Omental fat pad (tissue), 4 donors: ENCODE results near the gene SLC52A3. TPM values are rescaled to one million over a fixed set of nuclear protein-coding genes. Genes with fewer than 3 reads are reported as not detected.

Experiments
- ATAC-seq: fragments of 150-250 bp; one replicate; pipeline ENCODE4 v1.9.1; 2016; ENCODE audit warnings: mild to moderate bottlenecking, moderate library complexity; ENCODE audit not compliant: low FRiP score
- DNase-seq: peaks from one replicate; pipeline ENCODE4 v3.0.0-alpha.2; 2019; ENCODE audit warnings: low spot score
- total RNA-seq, 4 donors: library from RNA; depleted of rRNA; stranded (reverse); fragments of >200 nt; gene quantifications; one replicate each; pipeline ENCODE4 v1.1.0, GENCODE V29; 2016
- TF ChIP-seq, protein P1 (sequence below), 3 donors: fragments of 450-650 bp; IDR thresholded peaks; one replicate each; pipeline ENCODE4 v1.5.1; 2016 to 2017; ENCODE audit warnings: antibody characterized with exemption in 3 of 3, mild to moderate bottlenecking in 3 of 3, moderate library complexity in 2 of 3

The SLC52A3 gene
- total RNA-seq, 4 donors from 2014 or later = 0.84 to 3.3 (median 1.8) TPM

DNA sequence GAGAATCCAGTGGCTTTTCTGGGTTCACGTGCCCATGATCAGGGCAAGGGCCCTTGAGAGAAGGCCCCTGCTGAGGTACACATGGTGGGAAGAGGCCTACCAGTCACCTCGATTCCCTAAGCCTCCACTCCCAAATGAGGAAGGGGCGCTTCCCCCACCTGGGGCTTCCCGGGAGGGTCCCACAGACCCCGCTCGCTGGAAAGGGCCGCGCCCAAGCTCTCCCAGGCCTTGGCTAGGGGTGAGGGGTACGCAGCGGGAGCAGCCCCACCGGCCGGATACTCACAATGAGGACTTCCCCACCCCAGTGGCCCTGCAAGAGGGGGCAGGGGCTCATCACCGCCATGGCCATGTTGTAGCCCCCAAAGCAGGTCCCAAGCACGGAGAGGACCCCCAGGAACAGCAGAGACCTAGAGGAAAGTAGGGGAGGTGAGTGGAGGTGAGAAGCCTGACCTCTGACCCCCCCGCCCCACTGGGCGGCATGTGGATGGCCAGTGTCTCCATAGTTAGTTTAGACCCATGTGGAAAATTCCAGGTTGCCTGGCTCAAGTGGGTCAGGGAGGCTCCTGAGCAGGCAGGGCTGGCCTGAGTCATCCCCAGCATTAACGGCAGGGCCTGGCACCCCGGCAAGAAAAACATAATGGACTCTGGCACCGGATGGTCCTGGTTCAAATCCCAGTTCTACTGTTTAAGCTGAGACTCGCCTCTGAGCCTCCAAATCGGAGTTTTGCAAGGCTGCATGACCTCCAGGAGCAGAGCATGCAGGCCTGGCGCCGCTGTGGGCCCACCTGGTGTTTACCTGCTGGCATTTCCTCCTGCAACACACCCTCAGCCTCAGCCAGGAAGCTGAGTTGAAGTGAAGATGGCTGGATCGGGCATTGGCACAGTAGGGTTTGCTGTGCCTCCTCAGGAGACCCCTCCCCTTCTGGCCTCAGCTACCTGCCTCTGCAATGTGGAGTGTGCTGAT, 6.6 kb downstream of the SLC52A3 start:
- ATAC-seq (no peak), DNase-seq (no peak)
- TF ChIP-seq, protein P1, sequence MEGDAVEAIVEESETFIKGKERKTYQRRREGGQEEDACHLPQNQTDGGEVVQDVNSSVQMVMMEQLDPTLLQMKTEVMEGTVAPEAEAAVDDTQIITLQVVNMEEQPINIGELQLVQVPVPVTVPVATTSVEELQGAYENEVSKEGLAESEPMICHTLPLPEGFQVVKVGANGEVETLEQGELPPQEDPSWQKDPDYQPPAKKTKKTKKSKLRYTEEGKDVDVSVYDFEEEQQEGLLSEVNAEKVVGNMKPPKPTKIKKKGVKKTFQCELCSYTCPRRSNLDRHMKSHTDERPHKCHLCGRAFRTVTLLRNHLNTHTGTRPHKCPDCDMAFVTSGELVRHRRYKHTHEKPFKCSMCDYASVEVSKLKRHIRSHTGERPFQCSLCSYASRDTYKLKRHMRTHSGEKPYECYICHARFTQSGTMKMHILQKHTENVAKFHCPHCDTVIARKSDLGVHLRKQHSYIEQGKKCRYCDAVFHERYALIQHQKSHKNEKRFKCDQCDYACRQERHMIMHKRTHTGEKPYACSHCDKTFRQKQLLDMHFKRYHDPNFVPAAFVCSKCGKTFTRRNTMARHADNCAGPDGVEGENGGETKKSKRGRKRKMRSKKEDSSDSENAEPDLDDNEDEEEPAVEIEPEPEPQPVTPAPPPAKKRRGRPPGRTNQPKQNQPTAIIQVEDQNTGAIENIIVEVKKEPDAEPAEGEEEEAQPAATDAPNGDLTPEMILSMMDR (IDR thresholded peaks at IDR 0.05) = no peak

DNA sequence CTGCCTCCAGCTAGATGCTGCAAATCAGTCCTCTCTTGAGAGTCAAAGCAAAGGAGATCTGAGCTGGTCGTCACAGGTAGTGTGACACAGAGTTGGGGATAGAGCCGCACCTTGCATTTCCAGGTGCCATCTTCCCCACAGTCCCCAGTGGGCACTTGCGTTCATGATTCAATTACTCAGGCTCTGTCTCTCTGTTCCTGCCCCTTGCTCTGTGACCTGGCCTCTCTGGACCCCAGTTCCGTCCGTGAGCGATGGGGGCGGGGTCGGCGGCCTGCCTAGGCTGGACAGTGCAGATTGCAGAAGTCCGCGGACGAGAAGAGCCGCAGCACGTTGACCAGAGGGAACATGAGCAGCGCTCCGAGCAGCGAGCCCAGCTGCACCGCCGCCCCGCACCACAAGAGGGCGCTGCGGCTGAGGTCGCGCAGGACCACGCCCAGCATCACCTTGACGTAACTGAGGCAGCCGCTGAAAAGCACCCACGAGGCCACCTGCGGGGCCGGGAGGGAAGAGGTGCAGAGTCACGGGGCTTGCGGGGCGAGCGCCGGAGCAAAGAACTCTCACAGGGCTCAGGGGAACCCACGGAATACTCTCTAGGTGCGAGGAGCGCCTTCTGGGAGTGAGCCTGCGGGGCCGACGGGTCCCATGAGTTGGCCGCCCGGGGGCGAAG, 7.4 kb downstream of the SLC52A3 start:
- TF ChIP-seq, protein P1 (IDR thresholded peaks at IDR 0.05) = no peak
- ATAC-seq = no peak
- no peak for DNase-seq

DNA sequence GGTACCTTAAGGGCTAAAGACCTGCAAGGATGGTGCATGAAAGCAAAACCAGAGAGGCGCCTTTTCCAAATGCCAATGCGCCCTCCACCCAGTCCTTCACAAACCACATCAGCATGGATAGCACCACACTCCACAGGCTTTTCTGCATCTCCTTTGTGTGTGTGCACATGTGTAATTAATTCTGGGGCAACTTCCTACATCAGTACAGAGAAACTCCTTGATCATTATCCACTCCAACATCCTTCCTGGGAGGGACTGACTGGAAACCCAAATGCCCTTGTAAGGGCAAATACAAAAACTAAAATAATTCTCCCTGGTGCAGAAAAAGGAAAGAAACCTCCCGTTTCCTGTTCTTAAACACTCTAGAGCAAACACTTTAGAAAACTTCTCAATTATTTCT, 10.8 kb downstream of the SLC52A3 start:
- DNase-seq (no peak), ATAC-seq (no peak)
- TF ChIP-seq, protein P1 (IDR thresholded peaks at IDR 0.05) = no peak

DNA sequence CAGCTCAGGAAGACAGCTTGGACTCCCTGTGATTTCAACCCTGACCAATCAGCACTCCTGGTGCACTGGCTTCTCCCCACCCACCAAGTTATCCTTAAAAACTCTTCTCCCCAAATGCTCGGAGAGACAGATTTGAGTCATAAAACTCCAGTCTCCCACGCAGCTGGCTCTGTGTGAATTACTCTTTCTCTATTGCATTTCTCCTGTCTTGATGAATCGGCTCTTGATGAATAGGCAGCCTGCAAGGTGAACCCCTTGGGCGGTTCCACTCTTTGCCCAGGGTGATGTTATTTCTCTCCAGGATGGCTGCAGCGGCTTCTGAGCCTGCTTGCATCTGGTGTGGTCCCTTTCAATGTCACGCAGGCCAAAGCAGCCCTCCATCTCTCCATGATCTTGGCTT, 12.4 kb downstream of the SLC52A3 start:
- DNase-seq = no peak
- TF ChIP-seq, protein P1 (IDR thresholded peaks at IDR 0.05) = no peak
- peak; percentile 54 for ATAC-seq

DNA sequence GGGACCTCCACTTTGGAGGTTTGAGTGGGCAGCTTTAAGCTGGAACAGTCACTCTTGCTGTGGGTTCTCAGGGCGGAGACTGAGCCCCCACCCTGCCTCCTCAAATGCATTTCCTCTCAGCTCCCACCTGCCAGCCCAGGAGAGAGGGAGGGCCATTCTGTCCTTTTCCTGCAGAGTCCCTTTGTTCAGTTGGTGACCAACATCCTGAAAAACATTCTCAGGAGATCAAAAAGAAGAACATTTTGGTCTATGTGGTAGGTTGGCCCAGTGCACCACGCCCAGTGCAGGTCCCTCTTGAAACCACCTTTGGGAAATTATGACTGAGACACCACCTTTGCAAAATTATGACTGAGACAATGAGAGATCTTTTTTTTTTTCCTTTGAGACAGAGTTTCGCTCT, 13.4 kb downstream of the SLC52A3 start:
- TF ChIP-seq, protein P1 (IDR thresholded peaks at IDR 0.05) = no peak
- no peak for ATAC-seq

DNA sequence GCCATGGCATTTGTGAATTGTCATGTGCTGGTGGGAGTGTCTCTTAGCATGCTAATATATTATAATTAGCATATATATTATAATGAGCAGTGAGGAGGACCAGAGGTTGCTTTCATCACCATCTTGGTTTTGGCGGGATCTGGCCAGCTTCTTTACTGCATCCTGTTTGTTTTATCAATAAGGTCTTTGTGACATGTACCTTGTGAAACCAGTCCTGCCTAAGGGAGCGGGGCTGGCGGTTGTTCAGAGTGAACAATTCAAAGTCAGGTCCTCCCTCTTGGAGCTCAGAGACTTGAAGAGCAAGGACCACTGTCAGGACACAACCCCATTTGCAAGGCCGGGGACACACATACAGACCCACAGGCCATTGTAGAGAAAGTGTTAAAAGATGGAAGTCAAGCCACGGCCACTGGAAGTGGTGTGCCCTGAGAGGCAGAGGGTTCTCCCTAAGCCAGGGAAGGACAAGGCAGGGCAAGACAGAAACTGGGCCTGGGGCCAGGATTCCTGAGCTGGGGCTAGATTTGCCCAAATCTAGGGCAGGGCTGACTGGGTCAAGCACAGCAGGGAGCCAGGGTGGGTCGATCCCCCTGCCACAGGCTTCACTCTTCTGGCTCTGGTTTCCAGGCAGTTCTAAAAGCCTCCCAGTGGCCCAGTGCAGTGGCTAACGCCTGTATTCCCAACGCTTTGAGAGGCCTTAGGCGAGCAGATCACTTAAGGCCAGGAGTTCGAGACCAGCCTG, 14.2 kb downstream of the SLC52A3 start:
- DNase-seq = no peak
- TF ChIP-seq, protein P1 (IDR thresholded peaks at IDR 0.05) = no peak
- no peak for ATAC-seq

More for the DNA sequence above, 13.4 kb downstream of the SLC52A3 start:
- no peak for DNase-seq
